Measurements from ENCODE around the gene ETFB.

The ETFB gene

GRCh38 chr19:51366389-51367254 is 434 bp upstream of the ETFB start (continued):
- peak; percentile 48 for TF ChIP-seq PRDM10 (tag by site-specific recombination; IDR thresholded peaks at IDR 0.05)
- peak; percentile 92 for TF ChIP-seq SP3 (tag by site-specific recombination; IDR thresholded peaks at IDR 0.05)
- TF ChIP-seq, protein P1, sequence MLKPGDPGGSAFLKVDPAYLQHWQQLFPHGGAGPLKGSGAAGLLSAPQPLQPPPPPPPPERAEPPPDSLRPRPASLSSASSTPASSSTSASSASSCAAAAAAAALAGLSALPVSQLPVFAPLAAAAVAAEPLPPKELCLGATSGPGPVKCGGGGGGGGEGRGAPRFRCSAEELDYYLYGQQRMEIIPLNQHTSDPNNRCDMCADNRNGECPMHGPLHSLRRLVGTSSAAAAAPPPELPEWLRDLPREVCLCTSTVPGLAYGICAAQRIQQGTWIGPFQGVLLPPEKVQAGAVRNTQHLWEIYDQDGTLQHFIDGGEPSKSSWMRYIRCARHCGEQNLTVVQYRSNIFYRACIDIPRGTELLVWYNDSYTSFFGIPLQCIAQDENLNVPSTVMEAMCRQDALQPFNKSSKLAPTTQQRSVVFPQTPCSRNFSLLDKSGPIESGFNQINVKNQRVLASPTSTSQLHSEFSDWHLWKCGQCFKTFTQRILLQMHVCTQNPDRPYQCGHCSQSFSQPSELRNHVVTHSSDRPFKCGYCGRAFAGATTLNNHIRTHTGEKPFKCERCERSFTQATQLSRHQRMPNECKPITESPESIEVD (tag by site-specific recombination; IDR thresholded peaks at IDR 0.05), result no peak
- peak; percentile 52 for TF ChIP-seq ZNF692 (tag by site-specific recombination; IDR thresholded peaks at IDR 0.05)
- TF ChIP-seq KLF16 (tag by site-specific recombination; IDR thresholded peaks at IDR 0.05), result peak; percentile 78; the same call in 1 of the 2 replicates
- TF ChIP-seq ZNF174 (tag by site-specific recombination; IDR thresholded peaks at IDR 0.05), result no peak
- peak; percentile 91 for TF ChIP-seq SP2 (tag by site-specific recombination; IDR thresholded peaks at IDR 0.05)
- peak; percentile 44 for TF ChIP-seq EGR2 (tag by site-specific recombination; IDR thresholded peaks at IDR 0.05; ENCODE audit: low read depth)
- peak; percentile 89 for TF ChIP-seq GLI4 (tag by site-specific recombination; IDR thresholded peaks at IDR 0.05)
- TF ChIP-seq, protein P2, sequence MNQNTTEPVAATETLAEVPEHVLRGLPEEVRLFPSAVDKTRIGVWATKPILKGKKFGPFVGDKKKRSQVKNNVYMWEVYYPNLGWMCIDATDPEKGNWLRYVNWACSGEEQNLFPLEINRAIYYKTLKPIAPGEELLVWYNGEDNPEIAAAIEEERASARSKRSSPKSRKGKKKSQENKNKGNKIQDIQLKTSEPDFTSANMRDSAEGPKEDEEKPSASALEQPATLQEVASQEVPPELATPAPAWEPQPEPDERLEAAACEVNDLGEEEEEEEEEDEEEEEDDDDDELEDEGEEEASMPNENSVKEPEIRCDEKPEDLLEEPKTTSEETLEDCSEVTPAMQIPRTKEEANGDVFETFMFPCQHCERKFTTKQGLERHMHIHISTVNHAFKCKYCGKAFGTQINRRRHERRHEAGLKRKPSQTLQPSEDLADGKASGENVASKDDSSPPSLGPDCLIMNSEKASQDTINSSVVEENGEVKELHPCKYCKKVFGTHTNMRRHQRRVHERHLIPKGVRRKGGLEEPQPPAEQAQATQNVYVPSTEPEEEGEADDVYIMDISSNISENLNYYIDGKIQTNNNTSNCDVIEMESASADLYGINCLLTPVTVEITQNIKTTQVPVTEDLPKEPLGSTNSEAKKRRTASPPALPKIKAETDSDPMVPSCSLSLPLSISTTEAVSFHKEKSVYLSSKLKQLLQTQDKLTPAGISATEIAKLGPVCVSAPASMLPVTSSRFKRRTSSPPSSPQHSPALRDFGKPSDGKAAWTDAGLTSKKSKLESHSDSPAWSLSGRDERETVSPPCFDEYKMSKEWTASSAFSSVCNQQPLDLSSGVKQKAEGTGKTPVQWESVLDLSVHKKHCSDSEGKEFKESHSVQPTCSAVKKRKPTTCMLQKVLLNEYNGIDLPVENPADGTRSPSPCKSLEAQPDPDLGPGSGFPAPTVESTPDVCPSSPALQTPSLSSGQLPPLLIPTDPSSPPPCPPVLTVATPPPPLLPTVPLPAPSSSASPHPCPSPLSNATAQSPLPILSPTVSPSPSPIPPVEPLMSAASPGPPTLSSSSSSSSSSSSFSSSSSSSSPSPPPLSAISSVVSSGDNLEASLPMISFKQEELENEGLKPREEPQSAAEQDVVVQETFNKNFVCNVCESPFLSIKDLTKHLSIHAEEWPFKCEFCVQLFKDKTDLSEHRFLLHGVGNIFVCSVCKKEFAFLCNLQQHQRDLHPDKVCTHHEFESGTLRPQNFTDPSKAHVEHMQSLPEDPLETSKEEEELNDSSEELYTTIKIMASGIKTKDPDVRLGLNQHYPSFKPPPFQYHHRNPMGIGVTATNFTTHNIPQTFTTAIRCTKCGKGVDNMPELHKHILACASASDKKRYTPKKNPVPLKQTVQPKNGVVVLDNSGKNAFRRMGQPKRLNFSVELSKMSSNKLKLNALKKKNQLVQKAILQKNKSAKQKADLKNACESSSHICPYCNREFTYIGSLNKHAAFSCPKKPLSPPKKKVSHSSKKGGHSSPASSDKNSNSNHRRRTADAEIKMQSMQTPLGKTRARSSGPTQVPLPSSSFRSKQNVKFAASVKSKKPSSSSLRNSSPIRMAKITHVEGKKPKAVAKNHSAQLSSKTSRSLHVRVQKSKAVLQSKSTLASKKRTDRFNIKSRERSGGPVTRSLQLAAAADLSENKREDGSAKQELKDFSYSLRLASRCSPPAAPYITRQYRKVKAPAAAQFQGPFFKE (tag by site-specific recombination; IDR thresholded peaks at IDR 0.05; ENCODE audit: borderline replicate concordance), result no peak
- TF ChIP-seq ZNF202 (tag by site-specific recombination; IDR thresholded peaks at IDR 0.05; ENCODE audit: borderline replicate concordance), result no peak
- TF ChIP-seq, protein P3, sequence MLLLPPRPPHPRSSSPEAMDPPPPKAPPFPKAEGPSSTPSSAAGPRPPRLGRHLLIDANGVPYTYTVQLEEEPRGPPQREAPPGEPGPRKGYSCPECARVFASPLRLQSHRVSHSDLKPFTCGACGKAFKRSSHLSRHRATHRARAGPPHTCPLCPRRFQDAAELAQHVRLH (tag by site-specific recombination; IDR thresholded peaks at IDR 0.05), result peak; percentile 48; the same call in 1 of the 2 replicates
- peak; percentile 10; the same call in 1 of the 2 replicates for TF ChIP-seq ZIC2 (tag by site-specific recombination; IDR thresholded peaks at IDR 0.05)
- TF ChIP-seq HIC1 (tag by site-specific recombination; IDR thresholded peaks at IDR 0.05), result 0 out of 2 replicates have a peak, but pooled peaks have one; percentile 27
- TF ChIP-seq, protein P4, sequence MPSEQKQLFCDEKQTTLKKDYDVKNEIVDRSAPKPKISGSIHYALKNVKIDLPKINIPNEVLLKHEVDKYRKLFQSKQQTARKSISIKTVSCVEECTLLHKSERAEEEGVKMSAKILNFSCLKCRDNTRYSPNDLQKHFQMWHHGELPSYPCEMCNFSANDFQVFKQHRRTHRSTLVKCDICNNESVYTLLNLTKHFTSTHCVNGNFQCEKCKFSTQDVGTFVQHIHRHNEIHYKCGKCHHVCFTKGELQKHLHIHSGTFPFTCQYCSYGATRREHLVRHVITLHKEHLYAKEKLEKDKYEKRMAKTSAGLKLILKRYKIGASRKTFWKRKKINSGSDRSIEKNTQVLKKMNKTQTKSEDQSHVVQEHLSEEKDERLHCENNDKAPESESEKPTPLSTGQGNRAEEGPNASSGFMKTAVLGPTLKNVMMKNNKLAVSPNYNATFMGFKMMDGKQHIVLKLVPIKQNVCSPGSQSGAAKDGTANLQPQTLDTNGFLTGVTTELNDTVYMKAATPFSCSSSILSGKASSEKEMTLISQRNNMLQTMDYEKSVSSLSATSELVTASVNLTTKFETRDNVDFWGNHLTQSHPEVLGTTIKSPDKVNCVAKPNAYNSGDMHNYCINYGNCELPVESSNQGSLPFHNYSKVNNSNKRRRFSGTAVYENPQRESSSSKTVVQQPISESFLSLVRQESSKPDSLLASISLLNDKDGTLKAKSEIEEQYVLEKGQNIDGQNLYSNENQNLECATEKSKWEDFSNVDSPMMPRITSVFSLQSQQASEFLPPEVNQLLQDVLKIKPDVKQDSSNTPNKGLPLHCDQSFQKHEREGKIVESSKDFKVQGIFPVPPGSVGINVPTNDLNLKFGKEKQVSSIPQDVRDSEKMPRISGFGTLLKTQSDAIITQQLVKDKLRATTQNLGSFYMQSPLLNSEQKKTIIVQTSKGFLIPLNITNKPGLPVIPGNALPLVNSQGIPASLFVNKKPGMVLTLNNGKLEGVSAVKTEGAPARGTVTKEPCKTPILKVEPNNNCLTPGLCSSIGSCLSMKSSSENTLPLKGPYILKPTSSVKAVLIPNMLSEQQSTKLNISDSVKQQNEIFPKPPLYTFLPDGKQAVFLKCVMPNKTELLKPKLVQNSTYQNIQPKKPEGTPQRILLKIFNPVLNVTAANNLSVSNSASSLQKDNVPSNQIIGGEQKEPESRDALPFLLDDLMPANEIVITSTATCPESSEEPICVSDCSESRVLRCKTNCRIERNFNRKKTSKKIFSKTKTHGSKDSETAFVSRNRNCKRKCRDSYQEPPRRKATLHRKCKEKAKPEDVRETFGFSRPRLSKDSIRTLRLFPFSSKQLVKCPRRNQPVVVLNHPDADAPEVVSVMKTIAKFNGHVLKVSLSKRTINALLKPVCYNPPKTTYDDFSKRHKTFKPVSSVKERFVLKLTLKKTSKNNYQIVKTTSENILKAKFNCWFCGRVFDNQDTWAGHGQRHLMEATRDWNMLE (tag by site-specific recombination; conservative IDR thresholded peaks at IDR 0.05; ENCODE audit: low read depth), result no peak
- peak; percentile 73; the same call in 1 of the 2 replicates for TF ChIP-seq KLF7 (tag by site-specific recombination; IDR thresholded peaks at IDR 0.05; ENCODE audit: borderline replicate concordance)

Data from HEK293 (cell line).